NAMALWA (cell line): ENCODE results near the gene SLN.

ENCODE experiments used
- DNase-seq: peaks from one replicate; pipeline ENCODE4 v3.0.0-alpha.2; 2015; ENCODE audit warnings: low spot score

SLN gene

DNA sequence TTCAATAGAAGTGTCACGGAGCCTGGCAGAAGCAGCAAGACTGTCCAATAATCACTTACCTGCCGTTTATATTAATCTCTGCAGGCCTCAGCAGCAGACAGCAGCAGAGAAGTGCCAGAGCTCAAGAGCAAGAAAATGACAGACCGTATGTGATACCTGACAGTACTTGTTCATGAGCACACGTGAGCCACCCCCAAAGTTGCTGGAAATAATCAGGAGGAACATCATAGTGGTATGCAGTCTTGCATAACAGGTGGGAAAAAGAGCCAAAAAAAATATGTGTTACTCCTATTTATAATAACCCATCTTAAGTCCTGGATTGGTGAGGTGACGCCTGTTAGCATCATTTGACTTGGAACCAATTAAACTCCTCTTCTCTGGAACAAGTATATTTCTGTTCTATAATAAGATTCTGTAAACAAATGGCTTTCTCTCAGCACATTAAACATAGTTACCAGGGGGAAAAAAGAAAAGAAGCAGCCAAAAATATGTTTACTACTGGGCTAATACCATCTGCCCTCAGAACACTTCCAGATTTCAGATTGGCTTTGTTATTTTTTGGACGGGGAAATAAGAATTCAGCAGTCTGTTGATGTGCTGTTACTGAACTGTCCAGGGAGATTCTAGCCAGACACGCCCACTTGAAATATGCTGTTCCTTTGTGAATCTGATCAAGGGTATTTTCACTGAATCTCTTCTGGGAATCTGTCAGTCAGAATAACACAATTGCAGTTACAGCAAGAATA is 7.9 kb upstream of the SLN start:
- no peak for DNase-seq

DNA sequence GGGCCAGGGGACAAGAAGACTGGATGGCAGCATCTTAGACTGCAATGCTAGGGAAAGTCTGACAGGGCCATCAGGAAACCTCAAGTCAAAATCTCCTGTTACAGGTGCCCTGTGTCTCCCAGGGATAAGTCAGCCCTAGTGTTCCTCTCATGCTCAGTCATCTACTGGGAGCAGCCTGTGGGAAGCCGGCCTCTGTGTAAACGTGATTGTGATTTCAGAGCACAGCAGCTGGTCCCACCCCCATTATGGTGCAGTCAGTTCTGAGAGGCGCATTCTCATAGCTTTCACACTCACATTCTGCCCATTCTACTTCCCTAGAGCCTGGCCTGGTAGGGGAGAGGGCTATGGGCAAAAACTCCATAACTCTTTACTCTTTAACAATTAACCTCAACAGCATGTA is 7.2 kb upstream of the SLN start:
- no peak for DNase-seq

DNA sequence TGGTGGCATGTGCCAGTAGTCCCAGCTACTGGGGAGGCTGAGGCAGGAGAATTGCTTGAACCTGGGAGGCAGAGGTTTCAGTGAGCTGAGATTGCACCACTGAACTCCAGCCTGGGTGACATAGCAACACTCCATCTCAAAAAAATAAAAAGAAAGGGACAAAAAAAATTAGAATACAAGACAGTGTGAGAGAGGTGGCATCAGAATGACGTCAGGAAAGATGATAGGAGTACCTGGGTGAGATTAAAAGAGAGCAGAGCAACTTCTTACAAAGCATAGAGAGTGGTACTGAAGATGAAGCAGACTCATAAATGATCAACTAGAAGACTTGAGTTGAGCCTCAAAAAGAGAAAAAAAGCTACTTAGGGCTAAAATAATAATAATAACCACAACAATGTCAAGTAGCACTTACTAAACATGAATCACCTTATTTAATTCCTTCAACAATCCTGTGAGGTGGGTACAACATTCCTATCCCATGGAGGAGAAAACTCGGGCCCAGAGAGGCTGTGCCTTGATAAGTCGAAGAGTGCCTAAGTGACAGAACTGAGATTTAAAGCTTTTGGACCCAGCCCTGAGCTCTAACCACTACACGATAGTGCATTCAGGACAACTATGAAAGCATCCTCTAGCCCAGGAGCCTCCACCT is 5.2 kb upstream of the SLN start:
- no peak for DNase-seq

- DNase-seq, result no peak
These were observed 1.2 kb upstream of the SLN start for GRCh38 chr11:107713009-107713408.

DNA sequence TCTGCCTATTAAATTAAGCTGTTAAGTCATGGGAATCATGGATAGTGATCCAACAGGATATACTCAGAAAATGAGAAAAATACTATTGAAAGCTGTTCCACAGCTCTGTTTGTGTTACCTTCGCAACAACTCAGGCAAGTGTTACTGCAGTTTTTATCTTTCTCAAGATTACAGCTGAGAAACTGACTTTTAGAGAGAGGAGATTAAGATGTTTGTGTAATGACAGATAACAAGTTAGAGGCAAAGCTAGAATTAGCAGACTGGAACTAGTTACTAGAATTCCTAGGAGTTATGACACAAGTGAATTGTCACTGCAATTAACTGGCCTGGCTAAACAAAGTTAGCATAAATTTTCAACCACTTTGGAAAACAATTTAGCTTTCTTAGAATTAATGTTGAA is 1.6 kb downstream of the SLN start:
- DNase-seq, result no peak

GRCh38 chr11:107708792-107709191 is 3.1 kb downstream of the SLN start:
- DNase-seq, result no peak

GRCh38 chr11:107707807-107708206 is 4.0 kb downstream of the SLN start:
- DNase-seq, result no peak

- no peak for DNase-seq
These were observed 4.6 kb downstream of the SLN start for GRCh38 chr11:107707215-107707671.

DNA sequence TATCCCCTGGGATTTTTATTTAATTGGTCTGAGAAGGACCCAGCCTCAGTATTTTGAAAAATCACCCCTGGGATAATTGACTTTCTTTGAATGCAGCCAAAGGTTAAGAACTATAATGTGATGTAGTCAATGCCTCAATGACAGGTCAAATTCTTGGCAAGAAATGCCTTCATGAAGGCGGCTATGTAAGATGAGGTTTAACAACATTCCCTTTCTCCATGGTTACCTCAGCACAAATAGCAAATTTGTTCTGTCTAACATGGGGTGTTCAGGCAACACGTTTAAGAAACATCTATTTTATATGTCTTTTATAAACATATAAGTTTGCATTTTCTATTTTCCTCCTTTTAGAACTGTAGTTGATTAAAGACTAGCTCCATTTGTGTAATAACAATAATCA is 5.3 kb downstream of the SLN start:
- DNase-seq, result no peak

DNA sequence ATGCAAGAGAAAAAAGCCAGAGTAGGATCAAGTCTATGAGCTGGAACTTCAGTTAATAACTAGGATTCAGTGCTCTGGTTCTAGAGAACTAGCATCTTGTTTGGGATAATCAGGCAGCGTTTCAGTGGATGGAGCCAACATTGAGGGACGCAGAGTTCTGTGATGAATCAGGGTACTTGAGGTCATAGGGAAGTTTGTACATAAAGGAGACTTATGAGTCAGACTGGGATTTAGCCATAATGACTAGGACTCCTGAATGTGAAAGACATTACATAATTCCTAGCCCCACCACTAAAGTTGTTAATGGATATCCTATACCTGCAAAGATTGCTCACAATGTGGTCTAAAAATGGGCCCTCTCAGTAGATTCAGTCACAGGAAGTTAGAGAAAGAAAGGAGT is 6.8 kb downstream of the SLN start:
- DNase-seq, result no peak

GRCh38 chr11:107704451-107704850 is 7.4 kb downstream of the SLN start:
- DNase-seq, result no peak

GRCh38 chr11:107702723-107703122 is 9.1 kb downstream of the SLN start:
- DNase-seq, result no peak

GRCh38 chr11:107702109-107702660 is 9.7 kb downstream of the SLN start:
- DNase-seq, result no peak

DNA sequence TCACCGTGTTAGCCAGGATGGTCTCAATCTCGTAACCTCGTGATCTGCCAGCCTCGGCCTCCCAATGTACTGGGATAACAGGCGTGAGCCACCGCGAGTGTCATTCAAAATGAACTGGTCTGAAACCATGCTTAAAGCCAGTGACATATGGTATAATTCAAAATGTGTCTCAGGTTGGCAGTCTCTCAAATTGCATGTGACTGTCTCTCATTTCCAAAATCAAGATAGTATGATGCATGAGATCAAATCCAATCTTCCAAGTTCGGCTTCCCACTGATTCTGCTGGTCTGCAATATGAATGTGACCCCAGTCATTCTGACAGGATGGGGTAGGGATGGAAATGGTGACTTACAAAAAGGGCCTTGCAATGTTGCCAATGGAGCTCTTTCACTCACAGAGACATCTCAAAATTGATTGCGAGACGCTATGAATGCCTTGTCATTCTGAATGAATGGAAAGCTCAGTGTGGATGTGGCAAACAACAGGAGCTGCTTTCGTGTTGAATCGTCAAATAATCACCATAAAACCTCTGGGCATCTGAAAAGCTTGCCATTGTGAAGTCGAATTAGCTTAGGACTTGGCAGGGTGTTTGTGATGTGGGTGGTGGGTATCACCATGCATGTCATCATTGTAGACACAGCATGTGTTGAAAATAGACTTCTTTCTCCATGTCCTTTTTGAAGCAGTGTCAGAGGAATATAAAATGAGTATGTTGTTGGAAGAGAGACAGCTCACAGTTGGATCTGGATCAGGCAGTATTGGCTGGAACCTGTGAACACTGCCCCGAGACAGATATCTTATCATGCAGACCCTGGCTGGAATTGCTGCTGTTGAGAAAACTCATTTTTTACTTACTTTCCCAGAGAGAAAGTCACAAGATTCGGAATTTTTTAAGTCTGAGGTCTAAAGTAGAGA is 12.2 kb downstream of the SLN start:
- DNase-seq, result no peak

DNA sequence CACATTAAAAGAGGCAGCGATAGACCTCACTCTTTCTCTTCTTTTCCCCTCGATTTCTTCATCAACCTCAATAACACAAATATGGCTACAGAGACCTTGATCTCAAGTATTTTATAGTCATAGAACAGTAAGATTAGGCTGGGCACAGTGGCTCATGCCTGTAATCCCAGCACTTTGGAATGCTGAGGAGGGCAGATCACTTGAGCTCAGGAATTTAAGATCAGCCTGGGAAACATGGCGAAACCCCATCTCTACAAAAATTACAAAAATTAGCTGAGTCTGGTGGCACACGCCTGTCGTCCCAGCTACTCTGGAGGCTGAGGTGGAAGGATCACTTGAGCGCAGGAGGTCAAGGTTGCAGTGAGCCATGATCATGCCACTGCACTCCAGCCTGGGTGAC is 14.6 kb downstream of the SLN start:
- no peak for DNase-seq

GRCh38 chr11:107696140-107696539 is 15.7 kb downstream of the SLN start:
- no peak for DNase-seq

DNA sequence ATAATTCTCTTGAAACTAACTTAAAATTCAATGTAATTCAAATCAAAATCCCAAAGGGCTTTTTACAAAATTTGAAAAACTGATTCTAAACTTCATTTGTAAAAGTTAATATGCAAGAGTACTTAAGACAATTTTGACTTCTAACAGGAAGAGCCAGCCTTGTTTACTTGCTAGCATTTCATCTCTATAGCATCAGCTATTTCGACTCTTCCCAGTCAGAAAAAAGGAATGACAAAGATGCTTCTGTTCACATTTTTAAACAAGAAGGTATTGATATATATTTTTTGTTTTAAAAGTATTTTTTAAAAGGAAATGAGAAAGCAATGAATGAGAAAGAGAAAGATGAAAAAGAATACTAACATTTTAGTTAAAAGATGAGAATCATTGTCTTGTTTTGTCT is 16.4 kb downstream of the SLN start:
- no peak for DNase-seq

GRCh38 chr11:107691000-107691750 is 20.7 kb downstream of the SLN start:
- DNase-seq, result no peak

DNA sequence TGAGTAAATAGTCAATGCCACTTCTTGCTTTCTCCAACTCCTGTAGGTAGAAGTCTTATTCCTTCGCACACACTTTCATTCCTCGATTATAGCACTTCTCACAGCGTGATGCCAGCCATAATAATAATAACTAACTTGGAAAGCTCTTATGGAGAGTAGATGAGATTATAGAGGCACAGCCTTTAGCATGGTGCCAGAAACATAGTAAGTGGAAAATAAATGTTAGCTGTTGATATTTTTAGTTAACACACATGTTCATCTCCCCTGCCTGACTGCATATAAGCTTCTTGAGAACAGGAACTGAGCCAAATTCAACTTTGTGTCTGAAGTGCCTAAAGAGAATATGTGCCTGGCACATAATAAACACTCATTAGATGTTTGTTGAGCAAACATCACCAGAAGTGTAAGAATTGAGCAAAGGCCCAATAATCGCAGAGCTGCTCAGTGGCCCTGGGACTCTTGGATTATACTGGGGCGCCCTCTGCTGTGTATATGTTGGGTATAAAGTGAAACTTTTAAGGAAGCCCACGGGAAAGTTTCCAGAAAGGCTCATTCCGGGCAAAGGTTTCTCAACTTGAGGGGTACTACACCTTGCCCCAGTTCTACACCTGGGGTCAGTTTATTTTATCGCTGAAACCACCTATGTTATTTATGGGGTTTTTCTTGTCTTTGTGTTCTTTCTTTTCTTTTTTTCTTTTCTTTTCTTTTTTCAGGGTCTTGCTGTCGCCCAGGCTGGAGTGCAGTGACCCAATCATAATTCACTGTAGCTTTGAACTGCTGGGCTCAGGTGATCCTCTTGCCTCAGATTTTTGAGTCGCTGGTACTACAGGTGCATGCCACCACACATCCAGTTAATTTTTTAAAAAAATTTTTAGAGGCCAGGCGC is 22.3 kb downstream of the SLN start:
- peak; percentile 78 for DNase-seq

DNA sequence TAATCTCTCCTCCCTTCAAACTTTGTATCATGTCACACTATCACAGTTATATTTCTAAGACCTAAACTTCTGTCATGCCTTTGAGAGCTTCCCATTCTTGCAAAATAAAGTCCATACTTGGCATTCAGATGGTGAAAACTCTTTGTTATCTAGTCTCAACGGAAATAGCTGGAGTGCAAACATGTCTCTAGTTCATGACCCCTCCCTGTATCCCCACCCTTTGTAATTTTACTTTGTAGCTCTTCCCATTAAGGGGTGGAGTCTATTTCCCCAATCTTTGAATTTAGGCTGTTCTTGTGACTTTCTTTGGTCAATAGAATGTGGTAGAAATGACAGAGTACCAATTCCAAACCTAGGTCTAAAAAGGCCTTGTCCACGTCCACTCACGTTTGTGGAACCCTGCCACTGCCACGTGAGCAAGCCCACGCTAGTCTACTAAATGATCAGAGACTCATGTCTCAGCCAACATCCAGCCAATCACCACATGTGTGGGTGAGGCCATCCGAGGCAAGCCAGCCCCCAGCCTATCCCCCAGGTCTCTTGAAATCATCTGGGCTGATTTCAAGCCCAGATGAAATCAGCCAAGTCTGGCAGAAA is 23.4 kb downstream of the SLN start:
- no peak for DNase-seq
